ENCODE measurements around the gene SEMA3C.

The SEMA3C gene

DNA sequence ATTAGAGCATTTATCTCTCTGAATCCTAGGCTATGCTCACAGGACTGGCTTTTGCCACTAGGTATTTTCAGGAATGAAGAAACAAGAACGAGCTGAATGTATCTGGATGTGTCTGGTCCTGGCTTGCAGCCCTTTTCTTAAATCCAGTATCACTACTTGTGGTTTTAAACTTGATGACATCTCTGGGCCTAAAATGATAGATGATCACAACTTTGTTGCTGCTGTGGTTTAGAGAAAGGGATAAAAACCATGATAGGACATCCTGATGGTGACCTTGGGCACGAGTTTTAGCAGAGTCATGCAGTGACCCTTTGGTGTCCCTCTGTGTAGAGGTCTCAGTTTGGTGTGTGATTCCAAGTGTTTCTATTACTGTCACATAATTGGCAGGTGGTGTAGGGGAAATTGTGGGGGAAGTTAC lies 31.7 kb upstream of the SEMA3C start:
- TF ChIP-seq, protein P1, sequence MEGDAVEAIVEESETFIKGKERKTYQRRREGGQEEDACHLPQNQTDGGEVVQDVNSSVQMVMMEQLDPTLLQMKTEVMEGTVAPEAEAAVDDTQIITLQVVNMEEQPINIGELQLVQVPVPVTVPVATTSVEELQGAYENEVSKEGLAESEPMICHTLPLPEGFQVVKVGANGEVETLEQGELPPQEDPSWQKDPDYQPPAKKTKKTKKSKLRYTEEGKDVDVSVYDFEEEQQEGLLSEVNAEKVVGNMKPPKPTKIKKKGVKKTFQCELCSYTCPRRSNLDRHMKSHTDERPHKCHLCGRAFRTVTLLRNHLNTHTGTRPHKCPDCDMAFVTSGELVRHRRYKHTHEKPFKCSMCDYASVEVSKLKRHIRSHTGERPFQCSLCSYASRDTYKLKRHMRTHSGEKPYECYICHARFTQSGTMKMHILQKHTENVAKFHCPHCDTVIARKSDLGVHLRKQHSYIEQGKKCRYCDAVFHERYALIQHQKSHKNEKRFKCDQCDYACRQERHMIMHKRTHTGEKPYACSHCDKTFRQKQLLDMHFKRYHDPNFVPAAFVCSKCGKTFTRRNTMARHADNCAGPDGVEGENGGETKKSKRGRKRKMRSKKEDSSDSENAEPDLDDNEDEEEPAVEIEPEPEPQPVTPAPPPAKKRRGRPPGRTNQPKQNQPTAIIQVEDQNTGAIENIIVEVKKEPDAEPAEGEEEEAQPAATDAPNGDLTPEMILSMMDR (IDR thresholded peaks at IDR 0.05), result no peak

DNA sequence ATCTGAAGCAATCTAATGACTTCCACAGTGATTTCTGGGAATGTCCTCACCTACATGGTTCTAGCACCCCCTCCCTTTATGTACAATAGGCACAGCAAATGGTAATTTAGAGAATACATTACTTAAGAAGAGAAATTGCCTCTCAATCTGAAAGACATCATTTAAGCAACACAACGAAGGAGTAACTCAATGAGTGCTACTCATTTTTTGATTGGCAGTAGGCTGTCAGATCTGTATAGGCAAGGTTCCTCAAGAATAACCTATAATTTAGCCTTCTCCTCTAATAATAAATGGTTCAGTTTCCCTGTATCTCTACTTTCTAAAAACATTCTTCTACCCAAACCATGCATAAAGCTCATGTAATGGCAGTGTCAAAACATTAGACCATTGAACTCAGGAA lies 30.6 kb upstream of the SEMA3C start:
- TF ChIP-seq, protein P1 (IDR thresholded peaks at IDR 0.05), result no peak

DNA sequence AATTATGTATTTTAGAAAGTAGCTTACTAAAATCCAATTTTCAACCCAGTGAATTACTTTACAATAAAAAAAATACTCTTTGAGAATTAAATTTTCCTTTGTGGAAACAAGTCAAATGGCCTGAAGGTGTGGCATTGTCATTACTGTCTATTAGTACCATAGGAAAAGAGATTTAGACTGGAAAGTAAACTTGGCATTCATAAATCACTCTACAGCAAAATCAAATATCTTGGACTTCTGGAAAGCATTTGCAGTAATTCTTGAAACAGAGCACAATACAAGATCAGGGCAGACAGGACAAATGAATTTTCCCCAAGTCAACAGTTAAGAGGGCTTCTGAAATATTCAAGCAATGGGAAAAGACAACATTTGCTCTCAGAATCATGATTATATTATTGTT lies 28.0 kb upstream of the SEMA3C start:
- TF ChIP-seq, protein P1 (IDR thresholded peaks at IDR 0.05), result no peak

DNA sequence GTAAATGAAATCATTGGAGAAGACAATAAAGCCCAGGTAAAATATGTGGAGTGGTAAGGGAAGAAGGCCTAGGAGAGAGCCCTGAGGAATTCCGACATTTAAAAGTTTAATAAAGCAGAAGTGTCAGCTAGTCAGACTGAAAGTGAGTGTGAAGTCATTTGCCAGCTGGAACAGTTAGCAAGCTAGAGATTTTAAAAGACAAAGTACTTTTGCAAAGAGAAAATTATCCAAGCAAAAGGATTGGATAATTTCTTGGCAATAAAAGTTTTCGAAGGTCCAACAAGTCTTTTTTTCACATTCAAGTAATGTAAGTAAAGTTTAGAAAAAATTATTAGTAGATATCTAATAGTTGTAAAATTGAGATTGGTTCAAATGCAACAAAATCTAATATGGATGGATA lies 27.1 kb upstream of the SEMA3C start:
- TF ChIP-seq, protein P1 (IDR thresholded peaks at IDR 0.05), result no peak

DNA sequence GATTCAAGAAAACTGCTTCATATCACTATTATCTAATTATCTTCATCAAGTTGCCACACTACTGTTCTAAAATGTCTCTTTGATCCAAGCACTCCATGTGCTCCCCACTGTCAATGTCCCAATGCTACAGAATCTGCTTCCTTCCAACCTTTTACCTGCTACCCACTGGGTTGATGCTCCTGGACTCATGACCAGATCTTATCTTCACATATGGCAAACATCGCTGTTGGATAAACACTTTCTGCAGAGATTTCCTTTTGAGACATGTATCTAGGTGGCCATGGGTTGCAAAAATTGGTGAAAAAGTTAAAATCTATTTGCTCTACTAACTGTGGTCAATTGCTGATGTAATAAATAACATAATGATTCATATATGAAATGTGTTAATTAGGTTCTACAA lies 24.5 kb upstream of the SEMA3C start:
- TF ChIP-seq, protein P1 (IDR thresholded peaks at IDR 0.05), result no peak

DNA sequence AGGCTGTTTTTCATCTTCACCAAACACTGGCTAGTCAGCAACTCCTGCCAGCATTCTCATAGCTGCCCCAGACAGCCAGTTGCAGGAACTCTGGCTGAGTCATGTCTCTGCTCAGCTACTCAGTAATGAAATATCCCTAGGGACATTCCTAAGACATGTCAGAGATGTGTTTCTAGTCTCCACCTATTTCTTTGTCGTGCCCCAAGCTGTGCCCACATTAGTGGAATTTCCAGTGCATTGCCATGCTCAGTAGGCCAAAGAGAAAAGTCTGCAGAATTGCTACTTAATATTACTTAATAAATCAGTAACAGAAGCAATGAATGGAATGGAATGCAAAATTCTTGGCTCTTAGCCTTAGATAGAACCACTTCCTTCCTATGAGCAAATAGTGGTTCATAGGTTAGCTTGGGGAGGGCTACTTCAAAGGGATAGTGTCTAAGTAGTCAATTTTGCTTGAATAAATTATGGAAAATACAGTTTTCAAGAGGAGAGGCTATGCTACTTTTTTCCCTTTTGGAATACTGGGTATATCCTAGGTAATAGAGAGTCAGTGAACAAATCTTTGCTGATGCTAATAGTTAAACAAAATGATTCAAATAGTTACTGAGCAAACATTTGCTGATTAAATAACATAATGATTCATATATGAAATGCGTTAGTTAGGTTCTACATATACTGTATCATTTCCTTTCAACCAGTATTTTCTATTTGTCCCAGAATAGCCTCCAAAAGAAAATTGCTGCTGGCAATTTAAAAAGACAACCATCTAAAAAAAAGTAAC lies 23.6 kb upstream of the SEMA3C start:
- TF ChIP-seq, protein P1 (IDR thresholded peaks at IDR 0.05), result no peak

DNA sequence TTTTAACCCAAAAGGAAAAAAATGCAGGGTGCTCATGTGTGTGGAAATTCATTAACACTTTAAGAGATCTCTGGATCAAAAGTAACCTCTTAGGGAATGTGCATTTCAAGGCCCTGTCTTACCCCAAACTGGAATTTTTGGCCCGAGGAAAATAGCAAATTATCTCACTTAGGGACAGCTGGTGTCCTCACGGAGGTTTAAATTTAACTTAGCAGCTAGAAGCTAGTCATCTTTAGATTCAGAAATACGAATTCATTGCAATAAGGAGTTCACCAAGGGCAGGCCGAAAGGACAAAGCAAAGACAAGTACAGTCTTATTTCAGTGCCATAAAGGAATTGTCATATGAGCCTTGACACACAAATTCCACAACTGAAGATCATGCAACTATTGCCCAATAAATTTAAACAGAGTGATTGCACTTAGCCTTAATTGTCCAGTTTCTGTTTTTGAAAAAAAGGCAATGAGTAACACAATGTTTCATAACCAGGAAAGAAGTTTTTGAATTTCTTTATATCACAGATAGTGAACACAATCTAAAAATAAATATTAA lies 22.4 kb upstream of the SEMA3C start:
- TF ChIP-seq, protein P1 (IDR thresholded peaks at IDR 0.05), result no peak
